GM23338 (cell line): Measurements from ENCODE around the gene PIKFYVE. TPM values are rescaled to one million over a fixed set of nuclear protein-coding genes. Genes with fewer than 3 reads are reported as not detected.
A peak's percentile ranks its signal among the peaks of the same experiment; 100 is the strongest.

Source experiments
- ATAC-seq: fragments of 200-7000 bp; cut with Tn5 transposase; 3 replicates; pipeline ENCODE4 v1.9.1; 2020
- DNase-seq: peaks from one replicate; pipeline ENCODE4 v3.0.0-alpha.2; 2015; ENCODE audit warnings: low spot score
- H2AFZ ChIP-seq: fragments of 200-600 bp; sonication (generic); 2 replicates; pipeline ENCODE4 v1.8.0; 2016; ENCODE audit warnings: antibody characterized with exemption, mild to moderate bottlenecking, moderate library complexity
- H3F3A ChIP-seq: fragments of 200-600 bp; sonication (generic); replicated peaks from 2 replicates; pipeline ENCODE4 v1.8.0; 2017; ENCODE audit warnings: antibody characterized with exemption, mixed run types, low read depth
- H3K27ac ChIP-seq: fragments of 200-600 bp; sonication (generic); 2 replicates; pipeline ENCODE4 v1.6.1; 2016; ENCODE audit warnings: low read depth
- H3K27me3 ChIP-seq: fragments of 200-600 bp; sonication (generic); 2 replicates; pipeline ENCODE4 v1.8.0; 2016; ENCODE audit warnings: mild to moderate bottlenecking, mixed run types, moderate library complexity; ENCODE audit not compliant: insufficient read depth
- H3K36me3 ChIP-seq: fragments of 200-600 bp; sonication (generic); 2 replicates; pipeline ENCODE4 v1.8.0; 2016; ENCODE audit warnings: mild to moderate bottlenecking; ENCODE audit not compliant: insufficient read depth
- H3K4me1 ChIP-seq: fragments of 200-600 bp; sonication (generic); 2 replicates; pipeline ENCODE4 v1.8.0; 2016; ENCODE audit warnings: mild to moderate bottlenecking, moderate library complexity; ENCODE audit not compliant: insufficient read depth
- H3K4me2 ChIP-seq: fragments of 200-600 bp; sonication (generic); 2 replicates; pipeline ENCODE4 v1.7.1; 2017; ENCODE audit warnings: mixed run types
- H3K4me3 ChIP-seq: fragments of 200-600 bp; sonication (generic); 2 replicates; pipeline ENCODE4 v1.6.1; 2016; ENCODE audit warnings: mixed run types
- H3K79me2 ChIP-seq: fragments of 200-600 bp; sonication (generic); replicated peaks from 2 replicates; pipeline ENCODE4 v1.8.0; 2017; ENCODE audit warnings: mild to moderate bottlenecking; ENCODE audit not compliant: insufficient read depth
- H3K9me2 ChIP-seq: fragments of 200-600 bp; sonication (generic); 2 replicates; pipeline ENCODE4 v1.8.0; 2017; ENCODE audit not compliant: insufficient read depth
- H4K20me1 ChIP-seq: fragments of 200-600 bp; sonication (generic); replicated peaks from 2 replicates; pipeline ENCODE4 v1.8.0; 2017; ENCODE audit warnings: mild to moderate bottlenecking; ENCODE audit not compliant: insufficient read depth
- H3K27ac Mint-ChIP-seq: 2 replicates; pipeline ENCODE4 v1.8.0; 2020; ENCODE audit warnings: inconsistent platforms, mild to moderate bottlenecking, moderate library complexity, mixed read lengths
- H3K27me3 Mint-ChIP-seq: 3 replicates; pipeline ENCODE4 v1.8.0; 2022; ENCODE audit warnings: low read depth, mild to moderate bottlenecking, moderate library complexity, mixed read lengths, inconsistent platforms; ENCODE audit not compliant: insufficient read depth, poor library complexity
- H3K36me3 Mint-ChIP-seq: 3 replicates; pipeline ENCODE4 v1.8.0; 2021; ENCODE audit warnings: low read depth, mild to moderate bottlenecking, inconsistent platforms, moderate library complexity, mixed read lengths
- H3K4me1 Mint-ChIP-seq: 3 replicates; pipeline ENCODE4 v1.8.0; 2020; ENCODE audit warnings: mild to moderate bottlenecking, inconsistent platforms, mixed read lengths
- H3K4me3 Mint-ChIP-seq: 3 replicates; pipeline ENCODE4 v1.8.0; 2021; ENCODE audit warnings: moderate library complexity, mild to moderate bottlenecking, inconsistent platforms, mixed read lengths
- H3K9me3 Mint-ChIP-seq: 3 replicates; pipeline ENCODE4 v1.8.0; 2020; ENCODE audit warnings: moderate library complexity, mild to moderate bottlenecking, inconsistent platforms, mixed read lengths
- EZH2phosphoT487 ChIP-seq: fragments of 200-600 bp; sonication (generic); IDR thresholded peaks from one replicate; pipeline ENCODE4 v1.8.1; 2018; ENCODE audit warnings: antibody characterized with exemption; ENCODE audit not compliant: unreplicated experiment
- JUNB ChIP-seq: IDR thresholded peaks from one replicate; pipeline ENCODE4 v1.6.1; 2016; ENCODE audit warnings: antibody characterized with exemption; ENCODE audit not compliant: unreplicated experiment
- REST ChIP-seq: IDR thresholded peaks from one replicate; pipeline ENCODE4 v1.6.1; 2018; ENCODE audit warnings: antibody characterized with exemption; ENCODE audit not compliant: unreplicated experiment
- STAT1 ChIP-seq: IDR thresholded peaks from one replicate; pipeline ENCODE4 v1.6.1; 2016; ENCODE audit warnings: antibody characterized with exemption; ENCODE audit not compliant: unreplicated experiment
- ZNF114 ChIP-seq: fragments of 250-450 bp; sonication (Bioruptor Pico); IDR thresholded peaks from 2 replicates; pipeline ENCODE4 v1.5.0; 2020; ENCODE audit warnings: mild to moderate bottlenecking, moderate library complexity
- ZNF462 ChIP-seq: fragments of 250-450 bp; sonication (Bioruptor Pico); IDR thresholded peaks from 2 replicates; pipeline ENCODE4 v1.5.0; 2020; ENCODE audit warnings: mild to moderate bottlenecking, moderate library complexity
- polyA plus RNA-seq: library from polyadenylated mRNA; unstranded; fragments of >200 nt; fragmentation: Nextera tagmentation; extraction: Ambion mirVana; gene quantifications from 2 replicates; pipeline ENCODE4 v1.2.1, GENCODE V29; 2016
- total RNA-seq: library from RNA; depleted of rRNA; stranded (reverse); fragments of >200 nt; shearing (Covaris generic); gene quantifications from 2 replicates; pipeline ENCODE4 v1.2.3, GENCODE V29; 2014

The PIKFYVE gene
- total and polyA plus RNA-seq, 2 experiments from 2014 or later: 15.1 to 48.0 TPM

- Histone ChIP-seq H4K20me1 (no peaks in the 10 kb centered on the region), H3K36me3 (0 out of 2 replicates have a peak, but pooled peaks cover 4% of the 10 kb centered on the region), H3K27ac (no peak overlapping the region), H3K4me1 (no peaks in the 10 kb centered on the region), H3F3A (no peaks in the 10 kb centered on the region), H3K27me3 (no peaks in the 10 kb centered on the region), H2AFZ (no peak overlapping the region), H3K4me2 (no peak overlapping the region), H3K4me3 (no peak overlapping the region), H3K9me2 (no peaks in the 10 kb centered on the region), H3K79me2 (no peaks in the 10 kb centered on the region)
- TF ChIP-seq ZNF114 (no peak), EZH2phosphoT487 (no peak), JUNB (no peak), STAT1 (no peak), REST (no peak)
- no peak overlapping the region for H3K27ac Mint-ChIP-seq
- H3K27me3 Mint-ChIP-seq: no peaks in the 10 kb centered on the region
- peaks cover 25% of the 10 kb centered on the region for H3K9me3 Mint-ChIP-seq
- no peaks in the 10 kb centered on the region for H3K4me1 Mint-ChIP-seq
- H3K4me3 Mint-ChIP-seq: no peak overlapping the region
- H3K36me3 Mint-ChIP-seq: peaks cover 14% of the 10 kb centered on the region
- ATAC-seq: no peak
- DNase-seq: no peak
These were observed 123.9 kb downstream of the PIKFYVE start for GRCh38 chr2:208389940-208390339.

GRCh38 chr2:208392300-208392699 is 126.2 kb downstream of the PIKFYVE start:
- Mint-ChIP-seq H3K27ac (no peak overlapping the region), H3K4me3 (no peak overlapping the region), H3K4me1 (no peaks in the 10 kb centered on the region), H3K27me3 (no peaks in the 10 kb centered on the region), H3K9me3 (peaks cover 40% of the 10 kb centered on the region), H3K36me3 (peaks cover 25% of the 10 kb centered on the region)
- Histone ChIP-seq H3K36me3 (0 out of 2 replicates have a peak, but pooled peaks cover 4% of the 10 kb centered on the region), H3K4me2 (no peak overlapping the region), H3K4me3 (no peak overlapping the region), H3K9me2 (no peaks in the 10 kb centered on the region), H3K4me1 (no peaks in the 10 kb centered on the region), H3F3A (no peaks in the 10 kb centered on the region), H3K27ac (no peak overlapping the region), H2AFZ (no peak overlapping the region), H4K20me1 (no peaks in the 10 kb centered on the region), H3K27me3 (no peaks in the 10 kb centered on the region), H3K79me2 (no peaks in the 10 kb centered on the region)
- peak; percentile 23 for DNase-seq
- ATAC-seq: no peak
- TF ChIP-seq REST (no peak), ZNF462 (no peak)
